NK-92 (cell line): Measurements from ENCODE around the gene CACNG1.
"Not testable (repeated sequence)": the region's sequence is repeated elsewhere in the genome, so short reads cannot be mapped to it uniquely, and the experiment has no call there.

Source experiments
- DNase-seq: peaks from one replicate; lab custom pipeline; 2025; ENCODE audit not compliant: unreplicated experiment; lab: John Stamatoyannopoulos, UW

CACNG1 gene

DNA sequence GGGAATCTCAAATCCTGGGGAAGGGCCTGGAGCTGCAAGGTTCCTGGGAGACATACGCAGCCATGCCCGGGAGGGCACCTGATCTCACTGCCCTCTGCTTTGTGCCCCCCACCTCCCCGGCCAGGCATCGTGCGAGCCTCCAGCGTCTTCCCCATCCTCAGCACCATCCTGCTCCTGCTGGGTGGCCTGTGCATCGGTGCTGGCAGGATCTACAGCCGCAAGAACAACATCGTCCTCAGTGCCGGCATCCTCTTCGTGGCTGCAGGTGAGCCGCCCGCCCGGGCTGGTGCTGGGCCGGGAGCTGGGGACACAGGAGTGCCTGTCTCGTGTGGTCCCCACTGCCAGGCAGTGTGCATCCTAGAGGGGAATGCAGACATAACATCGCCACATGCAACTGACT is 19.6 kb upstream of the CACNG1 start:
- no peak for DNase-seq

DNA sequence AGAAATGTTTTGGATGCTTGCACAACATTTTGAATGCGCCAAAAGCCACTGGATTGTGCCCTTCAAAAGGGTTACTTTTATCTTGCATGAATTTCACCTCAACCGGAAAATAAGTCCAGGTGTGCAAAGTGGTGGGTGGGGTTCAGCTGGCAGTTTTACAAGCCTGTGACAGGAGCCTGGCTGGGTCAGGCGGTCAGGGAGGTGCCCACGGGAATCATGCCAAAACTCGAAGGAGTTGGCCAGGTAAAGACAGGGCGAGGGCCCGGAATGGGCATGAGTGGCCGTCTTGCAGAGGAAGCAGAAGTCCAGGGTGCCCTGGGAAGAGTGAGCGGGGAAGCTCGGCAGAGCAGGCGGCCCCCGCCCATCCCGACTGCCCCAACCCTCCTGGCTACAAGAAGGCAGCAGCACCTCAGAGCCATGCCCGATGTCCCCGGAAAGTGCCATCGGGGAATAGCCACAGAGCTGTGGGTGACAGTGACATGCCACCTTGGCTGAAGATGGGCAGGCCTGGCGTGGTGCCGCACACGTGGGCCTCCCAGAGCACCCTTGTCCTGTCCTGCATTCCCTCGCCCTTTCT is 19.1 kb upstream of the CACNG1 start:
- no peak for DNase-seq

DNA sequence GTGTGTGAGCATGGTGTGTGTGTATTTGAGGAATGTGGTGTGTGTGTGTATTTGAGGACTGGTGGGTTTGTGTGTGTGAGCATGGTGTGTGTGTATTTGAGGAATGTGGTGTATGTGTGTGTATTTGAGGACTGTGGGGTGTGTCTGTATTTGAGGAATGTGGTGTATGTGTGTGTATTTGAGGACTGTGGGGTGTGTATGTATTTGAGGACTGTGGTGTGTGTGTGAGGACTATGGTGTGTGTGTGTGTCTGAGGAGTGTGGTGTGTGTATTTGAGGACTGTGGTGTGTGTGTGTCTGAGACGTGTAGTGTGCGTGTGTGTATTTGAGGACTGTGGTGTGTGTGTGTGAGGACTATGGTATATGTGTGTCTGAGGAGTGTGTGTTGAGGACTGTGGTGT is 18.0 kb upstream of the CACNG1 start:
- DNase-seq = no peak

DNA sequence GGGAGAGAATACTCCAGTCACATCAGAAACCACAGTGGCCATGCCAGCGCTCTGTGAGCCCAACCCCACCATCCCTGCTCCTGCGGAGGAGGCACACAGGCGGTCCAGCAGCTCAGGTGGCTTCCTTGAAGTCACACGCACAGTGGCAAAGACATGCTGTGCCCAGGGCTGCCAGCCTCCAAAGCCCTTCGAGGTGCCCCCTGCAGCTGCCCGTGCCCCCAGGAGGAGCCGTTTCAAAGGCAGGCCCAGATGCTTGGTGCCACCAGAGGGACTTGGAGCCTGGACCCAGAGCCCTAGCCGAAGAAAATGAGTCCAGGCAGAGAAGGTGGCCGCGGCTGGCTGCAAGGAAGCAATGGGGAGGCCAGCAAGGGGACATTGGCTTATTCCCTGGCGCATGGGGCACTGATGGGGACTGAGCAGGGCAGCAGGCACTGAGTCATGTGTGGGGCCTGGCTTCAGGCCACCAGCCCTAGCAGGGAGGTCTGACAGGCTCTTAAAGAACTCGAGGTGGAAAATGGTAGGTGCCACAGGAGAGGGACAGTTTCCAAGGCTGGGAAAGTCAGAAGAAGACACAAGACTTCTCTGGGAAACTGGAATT is 17.2 kb upstream of the CACNG1 start:
- no peak for DNase-seq

DNA sequence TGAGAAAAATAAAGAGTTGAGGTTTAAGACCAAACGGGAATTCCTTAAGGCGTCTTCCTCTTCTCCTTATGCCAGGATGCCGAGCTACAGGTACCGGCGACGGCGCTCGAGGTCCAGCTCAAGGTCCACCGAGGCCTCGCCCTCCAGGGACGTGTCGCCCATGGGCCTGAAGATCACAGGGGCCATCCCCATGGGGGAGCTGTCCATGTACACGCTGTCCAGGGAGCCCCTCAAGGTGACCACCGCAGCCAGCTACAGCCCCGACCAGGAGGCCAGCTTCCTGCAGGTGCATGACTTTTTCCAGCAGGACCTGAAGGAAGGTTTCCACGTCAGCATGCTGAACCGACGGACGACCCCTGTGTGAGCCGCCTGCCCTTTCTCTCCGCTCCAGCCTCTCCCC is 13.7 kb upstream of the CACNG1 start:
- DNase-seq = no peak

DNA sequence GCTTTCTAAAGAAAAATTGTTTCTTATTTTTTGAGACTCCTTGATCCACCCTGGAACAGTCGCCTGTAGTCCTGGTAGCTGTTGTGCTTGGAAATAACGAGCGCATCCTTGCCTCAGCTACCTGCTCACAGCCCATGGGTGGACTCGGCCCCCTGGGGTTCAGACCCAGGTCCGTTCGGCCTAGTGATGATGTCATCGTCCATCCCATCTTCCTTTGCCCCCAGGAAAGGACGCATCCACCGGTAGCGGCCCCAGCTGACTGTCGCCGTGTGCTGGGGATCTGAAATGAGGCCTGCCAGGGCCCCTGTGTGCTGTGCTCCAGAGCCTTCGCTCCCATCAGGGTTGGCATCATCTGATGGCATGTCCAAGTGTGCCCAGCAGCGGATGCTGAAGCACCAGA is 12.0 kb upstream of the CACNG1 start:
- no peak for DNase-seq

DNA sequence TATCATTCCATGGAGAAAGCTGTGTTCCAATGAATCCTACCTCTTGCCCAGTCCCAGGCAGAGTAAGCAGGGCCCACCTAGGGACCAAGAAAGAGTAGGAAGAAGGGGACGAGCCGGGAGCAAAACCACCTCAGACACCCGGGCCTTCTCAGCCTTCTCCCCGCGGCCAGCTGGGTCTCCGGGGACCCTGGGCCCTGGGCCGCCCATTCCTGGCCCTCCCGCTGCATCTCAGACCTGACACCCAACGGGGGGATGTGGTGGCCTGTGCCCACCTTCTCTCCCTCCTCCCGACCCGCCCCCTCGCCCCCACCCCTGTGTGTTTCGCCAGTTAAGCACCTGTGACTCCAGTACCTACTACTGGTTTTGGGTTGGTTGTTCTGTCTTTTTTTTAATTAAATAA is 11.4 kb upstream of the CACNG1 start:
- DNase-seq = no peak

DNA sequence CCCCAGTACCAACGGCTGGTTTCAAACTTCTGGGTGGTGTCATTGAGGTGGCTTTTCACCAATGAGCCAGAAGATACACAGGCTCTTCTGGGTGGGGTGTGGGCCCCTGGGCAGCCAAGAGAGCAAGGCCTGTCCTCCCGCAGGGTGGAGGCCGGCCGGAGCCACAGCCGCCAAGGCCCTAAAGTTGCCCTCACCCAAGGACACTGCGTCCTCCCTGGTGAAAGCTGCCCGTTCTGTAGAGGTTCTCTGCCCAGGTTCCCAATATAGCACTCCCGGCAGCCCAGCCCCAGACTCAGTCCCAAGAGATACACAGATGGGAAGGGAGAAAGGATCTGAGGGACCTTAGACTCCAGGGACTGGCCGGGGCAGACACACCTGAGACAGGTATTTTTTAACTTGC is 10.7 kb upstream of the CACNG1 start:
- DNase-seq = no peak

DNA sequence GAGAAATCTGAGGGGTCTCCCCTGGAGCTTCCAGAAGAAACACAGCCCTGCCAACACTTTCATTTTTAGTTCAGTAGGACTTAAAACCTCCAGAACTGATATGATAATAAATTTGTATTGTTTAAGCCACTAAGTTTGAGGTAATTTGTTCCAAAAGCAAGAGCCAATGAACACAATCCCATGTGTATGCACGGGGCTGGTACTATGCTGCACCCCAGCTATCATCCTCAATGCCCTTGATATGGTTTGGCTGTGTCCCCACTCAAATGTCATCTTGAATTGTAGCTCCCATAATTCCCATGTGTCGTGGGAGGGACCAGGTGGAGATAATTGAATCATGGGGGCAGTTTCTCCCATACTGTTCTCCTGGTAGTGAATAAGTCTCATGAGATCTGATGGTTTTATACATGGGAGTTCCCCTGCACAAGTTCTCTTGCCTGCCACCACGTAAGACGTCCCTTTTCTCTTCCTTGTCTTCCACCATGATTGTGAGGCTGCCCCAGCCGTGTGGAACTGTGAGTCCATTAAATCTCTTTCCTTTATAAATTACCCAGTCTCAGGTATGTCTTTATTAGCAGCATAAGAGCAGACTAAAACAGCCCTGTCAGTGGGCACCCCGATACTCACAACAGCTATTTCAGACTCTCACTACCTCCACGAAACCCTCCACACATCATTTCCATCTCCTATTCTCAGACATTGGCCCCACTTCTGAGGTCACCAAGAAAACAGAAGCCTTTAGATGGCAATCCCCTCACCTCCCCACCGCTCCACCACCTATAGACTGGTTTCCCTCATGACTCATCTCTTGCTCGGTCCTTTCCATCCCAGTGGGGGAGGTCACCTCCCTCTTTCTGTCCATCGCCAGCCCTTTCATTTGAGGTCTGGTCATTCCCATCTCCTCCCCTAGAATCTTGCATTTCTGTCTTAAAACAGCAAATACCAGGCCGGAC is 8.9 kb upstream of the CACNG1 start:
- no peak for DNase-seq

DNA sequence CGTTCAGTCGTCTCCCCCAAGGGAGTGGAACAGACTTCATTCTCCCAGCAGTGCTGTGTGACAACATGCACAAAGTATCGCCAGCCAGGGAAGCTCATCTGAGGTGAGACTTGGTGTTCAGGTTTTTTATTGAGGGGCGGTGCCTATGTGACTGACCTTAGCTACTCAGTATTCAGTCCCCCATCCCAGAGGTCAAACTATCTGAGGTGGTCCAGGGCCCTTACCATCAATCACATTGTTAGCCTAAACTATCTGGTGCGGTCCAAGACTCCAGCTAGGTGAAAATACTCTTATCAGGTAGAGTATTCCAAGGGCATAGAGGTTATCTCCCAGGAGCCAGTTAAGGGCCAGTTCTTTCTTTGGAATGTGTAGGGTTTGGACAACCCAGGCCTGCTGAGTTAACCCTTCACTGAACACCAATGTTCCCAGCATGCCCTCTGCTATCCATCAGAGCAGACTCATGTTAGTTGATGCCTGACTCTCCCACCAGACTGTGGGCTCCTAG is 5.4 kb upstream of the CACNG1 start:
- DNase-seq = no peak

DNA sequence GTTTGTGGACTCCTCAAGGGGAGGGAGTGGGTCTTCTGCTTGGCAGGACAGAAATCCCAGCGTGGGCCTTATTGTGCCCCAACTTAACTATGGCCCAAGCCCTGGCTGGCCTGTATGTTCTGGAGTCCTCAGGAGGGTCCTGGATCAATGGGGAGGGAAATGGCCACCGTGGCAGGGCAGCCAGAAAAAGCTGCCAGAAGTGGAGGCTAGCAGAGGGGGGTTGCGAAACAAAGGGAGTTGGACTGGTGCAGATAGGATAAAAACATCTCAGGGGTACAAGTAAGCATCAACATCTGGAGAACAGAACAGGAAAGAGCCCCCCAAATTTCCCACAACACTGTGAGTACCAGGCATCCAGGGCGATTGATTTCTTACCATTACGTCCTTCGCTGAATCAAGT is 3.7 kb upstream of the CACNG1 start:
- DNase-seq = no peak

DNA sequence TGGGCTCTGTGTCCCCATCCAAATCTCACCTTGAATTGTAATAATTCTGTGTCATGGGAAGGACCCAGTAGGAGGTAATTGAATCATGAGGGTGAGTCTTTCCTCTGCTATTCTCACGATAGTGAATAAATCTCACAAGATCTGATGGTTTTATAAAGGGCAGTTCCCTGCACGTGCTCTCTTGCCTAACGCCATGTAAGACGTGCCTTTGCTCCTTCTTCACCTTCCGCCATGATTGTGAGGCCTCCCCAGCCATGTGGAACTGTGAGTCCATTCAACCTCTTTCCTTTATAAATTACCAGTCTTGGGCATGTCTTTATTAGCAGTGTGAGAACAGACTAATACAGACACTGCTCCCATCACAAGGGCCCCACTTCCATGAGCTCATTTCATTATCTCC is 3.2 kb upstream of the CACNG1 start:
- DNase-seq = not testable (repeated sequence)

DNA sequence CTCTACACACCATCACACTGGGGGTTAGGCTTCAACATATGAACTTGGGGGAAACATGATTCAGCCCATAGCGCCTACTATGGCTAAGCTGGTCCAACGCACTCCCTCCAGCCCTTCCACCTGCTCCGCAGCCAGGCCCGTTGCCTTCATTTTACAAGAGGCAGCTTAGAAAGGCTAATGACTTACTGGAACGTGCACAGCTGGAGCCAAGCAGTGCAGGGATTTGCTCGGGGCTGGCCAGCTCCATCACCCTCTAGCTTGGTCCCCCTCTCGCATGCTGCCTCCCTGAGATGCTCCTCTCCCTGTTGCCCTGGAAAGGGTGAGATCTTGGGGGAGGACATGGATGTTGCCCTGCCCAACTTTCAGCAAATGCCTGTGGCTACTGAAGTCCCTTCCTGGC is 2.8 kb upstream of the CACNG1 start:
- no peak for DNase-seq

DNA sequence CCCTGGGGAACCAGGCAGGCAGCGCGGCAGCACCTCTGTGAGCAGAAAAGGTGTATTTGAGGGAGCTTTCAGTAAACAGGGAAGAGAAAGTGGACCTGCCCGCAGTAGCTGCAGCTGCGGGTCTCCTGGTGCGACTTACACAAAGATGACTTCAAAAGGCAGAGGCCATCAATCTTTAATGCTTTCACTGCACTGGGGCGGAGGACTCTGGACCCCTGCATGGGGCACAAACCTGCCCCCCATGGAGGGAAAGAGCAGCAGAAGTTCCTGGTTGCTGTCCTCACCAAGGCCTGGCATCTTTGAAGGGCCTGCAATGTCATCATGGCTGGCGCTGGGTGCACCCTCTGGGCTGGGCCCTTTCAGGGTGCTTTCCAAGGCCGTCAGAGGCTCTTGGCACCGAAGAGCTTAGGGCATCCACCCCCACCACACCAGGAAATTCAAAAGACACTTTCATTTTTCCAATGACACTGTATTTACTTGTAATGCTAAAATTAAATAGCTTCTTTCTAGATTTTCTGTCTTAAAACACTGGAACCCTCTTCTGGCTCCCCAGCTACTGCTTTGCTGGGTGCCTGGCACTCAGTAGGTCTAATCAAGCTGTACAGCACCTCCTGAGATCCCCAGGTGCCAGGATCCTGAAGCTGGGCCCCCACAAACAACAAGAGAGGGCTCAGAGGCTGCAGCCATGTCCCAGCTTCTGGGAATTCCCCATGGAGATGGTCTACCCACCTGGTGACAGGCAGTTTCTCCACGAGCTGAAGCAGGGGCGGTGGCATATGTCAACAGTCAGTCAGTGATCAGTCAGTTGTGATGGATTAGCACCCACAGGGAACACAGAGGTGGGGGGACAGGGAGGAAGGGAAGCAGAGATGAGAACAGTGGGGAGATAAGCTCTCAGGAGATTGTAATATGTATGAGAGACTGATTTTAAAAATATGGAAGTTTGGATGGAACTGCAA is 2.1 kb upstream of the CACNG1 start:
- DNase-seq = no peak

DNA sequence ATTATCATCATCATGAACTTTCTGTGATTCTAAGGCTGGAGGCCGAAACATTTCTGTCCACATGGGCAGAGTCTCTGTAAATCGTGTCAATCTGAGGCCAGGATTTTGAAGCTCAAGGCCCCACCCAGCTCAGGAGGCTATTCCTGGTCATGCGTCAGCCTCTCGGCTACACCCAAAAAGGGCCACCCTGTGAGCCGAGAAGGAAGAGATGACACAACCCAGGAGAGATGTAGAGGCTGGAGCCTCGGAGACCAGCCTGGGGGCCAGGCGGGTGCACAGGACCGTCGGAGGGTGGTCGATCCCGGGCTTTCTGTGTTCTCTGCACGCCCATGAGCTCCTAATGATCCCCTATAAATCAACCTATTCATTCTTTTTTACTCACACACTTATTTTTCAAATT is 1.1 kb upstream of the CACNG1 start:
- no peak for DNase-seq

DNA sequence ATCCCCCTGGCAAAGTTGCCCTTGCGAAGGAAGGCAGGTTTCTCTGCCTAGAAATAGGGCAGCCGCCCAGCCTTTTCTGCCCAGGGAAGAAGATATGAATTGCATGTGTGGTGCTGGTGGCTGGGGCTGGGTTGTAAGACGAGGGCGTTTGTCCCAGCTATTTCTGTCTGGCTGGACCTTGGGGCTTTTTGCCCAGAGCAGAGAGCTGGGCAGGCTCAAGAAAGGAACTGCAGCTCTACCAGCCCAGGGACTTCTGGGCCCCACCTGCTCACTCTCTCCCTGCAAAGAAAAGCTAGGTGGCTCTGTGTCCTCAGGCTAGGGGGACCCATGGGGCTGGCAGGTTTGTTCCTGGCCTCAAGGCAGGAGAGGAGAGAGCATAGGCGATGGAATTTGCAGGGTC is 586 bp downstream of the CACNG1 start:
- no peak for DNase-seq

DNA sequence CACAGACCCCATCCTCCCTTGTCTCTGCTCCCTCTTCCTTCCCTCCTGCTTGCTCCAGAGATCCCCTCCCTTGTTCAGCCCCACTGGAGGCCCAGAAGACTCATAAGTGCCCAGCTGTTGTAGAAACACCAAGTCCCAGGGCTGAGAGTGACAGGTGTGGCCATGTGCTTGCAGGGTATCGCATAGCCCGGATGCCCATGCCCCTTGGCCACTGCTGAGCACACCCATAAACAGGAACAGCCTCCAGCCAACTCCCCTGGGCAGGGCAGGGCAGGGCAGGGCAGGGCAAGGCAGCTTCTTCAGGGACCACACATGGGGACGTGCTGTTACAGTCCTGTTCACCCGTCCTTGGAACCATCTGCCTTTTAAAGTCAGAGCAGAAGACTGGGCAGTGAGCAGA is 2.0 kb downstream of the CACNG1 start:
- no peak for DNase-seq

DNA sequence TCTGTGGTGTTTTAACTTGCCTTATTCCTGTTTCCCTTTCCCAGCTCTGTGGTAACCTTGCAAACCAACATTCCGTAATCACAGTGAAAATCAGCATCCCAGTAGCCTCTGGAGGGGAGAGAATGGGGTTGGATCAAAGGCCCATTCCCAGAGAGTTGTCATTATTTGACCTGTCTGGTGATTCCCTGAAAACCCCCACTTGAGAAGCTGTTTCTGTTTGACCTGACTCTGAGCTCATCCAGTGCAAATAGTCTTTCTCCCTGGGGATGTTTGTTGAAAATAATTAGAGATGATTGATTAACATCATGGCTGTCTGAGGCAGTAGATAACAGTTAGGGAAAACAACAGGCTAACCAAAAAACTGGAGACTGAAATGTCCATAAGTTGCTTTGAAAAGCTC is 3.0 kb downstream of the CACNG1 start:
- DNase-seq = no peak

DNA sequence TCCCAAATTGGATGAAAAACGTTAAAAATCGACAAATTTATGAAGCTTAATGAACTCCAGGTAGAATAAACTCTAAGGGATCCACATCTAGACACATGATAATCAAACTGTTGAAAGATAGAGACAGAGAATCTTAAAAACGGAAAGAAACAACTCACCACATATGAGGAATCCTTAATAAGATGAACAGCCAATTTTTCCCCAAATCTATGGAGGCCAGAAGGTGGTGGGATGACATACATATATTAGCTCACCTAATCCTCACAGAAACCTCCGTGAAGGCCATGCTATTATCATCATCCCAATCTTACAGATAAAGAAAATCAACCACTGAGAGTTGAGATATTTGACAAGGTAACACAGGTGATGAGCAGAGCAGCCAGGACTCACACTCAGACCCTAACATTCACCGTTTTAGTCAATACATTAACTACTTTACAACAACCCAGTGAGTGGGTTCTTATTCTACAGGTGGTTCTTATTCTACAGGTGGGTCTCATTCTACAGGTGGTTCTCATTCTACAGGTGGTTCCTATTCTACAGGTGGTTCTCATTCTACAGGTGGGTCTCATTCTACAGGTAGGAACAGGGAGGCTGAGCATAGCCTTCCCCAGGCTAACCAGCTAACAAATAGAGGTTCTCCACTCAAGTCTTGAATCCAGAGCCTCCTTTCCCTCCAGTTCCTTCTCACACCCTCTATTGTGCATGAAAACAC is 4.8 kb downstream of the CACNG1 start:
- DNase-seq = no peak

DNA sequence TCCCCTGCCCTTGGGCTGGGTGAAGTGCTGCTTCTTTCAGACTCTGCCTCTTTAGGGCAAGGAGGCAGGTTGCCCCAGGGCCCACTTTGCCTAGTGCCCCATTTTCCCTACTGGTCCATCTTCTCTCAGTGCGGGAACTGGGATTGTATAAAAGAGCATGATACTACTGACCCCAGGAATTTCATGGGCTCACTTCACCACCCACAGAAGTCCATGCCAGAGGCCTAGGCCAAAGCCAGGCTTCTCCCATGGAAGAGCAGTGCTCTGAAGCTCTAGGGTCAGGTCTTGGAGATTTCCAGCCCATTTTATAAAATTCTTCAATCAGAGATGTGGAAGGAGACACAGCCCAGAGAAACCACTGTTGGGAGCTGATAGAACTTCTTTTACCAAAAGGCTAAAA is 5.7 kb downstream of the CACNG1 start:
- no peak for DNase-seq
